HG03460 (cell line): ENCODE results near the gene HOXC11.

ENCODE experiments used
- ATAC-seq: cut with Tn5 transposase; IDR thresholded peaks from one replicate; pipeline ENCODE4 v1.9.1; 2021; ENCODE audit not compliant: unreplicated experiment

Gene HOXC11

DNA sequence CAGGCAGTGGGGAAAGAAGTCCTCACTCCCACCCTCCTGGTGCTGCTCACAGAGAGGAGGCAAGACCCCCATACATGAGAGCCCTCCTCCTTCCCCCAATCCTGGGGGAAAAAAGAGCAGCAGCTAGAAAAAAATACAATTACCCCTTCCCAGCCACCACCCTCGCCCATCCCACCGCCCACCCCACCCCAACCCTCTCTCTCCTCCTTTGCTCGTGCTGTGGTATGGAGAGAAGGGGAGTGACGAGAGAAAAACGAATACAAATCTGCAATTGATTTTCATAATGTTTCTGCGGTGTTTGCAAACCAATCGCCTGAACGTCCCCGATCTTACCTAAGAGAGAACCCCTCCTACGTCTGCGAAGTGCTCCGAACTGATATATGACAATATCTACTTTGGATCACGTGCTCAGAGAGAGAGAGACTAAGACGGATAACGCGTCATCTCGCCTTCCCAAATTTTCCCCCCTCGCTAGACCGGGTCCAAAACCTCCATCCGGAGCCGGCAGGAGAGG lies at the start of gene HOXC11:
Gene HOXC11, plus strand, starts transcription at position 405 of the 514 bp plus-strand sequence. CDS start 116 bp downstream, outside the sequence.
- ATAC-seq: no peak

DNA sequence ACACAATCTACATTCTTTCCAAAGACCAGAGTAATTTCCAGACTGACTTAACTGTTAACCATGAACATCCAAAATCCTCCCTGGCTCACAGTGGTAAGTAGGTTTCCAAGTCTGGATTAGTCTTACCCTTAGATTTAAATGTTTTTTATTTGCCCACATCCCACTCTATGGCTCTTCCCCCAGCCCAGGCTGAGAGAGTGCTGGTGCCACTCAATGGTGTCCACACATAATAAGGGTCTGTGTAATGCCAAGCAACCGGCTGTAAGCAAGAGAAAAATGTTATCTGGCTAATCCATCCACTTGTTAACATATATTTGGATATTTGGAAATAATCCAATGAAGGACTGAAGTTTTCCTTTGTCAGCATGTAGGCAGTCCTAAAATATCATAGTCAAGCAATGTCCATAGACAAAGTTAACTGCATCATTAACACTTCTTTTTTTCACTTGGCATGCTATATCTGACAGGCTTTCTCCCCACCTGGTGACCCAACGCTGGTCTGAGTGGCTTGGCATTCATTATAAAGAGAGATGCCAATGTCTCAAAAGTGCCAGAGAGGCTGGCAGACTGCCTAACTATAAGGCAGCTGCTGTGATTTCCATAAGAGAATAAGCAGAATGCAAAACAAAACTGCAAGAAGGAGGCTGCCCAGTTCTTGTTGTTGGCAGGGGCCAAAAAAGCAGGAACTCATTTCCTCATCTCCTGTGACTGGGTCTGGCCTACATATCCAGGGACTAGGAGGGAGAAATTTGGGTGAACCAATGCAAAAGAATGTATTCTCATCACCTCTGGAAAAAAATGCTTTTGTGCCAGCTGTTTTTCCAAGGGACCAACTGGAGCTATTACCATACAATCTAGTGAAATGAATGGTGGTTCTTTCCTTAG lies 48.2 kb upstream of the HOXC11 start:
- ATAC-seq: no peak

DNA sequence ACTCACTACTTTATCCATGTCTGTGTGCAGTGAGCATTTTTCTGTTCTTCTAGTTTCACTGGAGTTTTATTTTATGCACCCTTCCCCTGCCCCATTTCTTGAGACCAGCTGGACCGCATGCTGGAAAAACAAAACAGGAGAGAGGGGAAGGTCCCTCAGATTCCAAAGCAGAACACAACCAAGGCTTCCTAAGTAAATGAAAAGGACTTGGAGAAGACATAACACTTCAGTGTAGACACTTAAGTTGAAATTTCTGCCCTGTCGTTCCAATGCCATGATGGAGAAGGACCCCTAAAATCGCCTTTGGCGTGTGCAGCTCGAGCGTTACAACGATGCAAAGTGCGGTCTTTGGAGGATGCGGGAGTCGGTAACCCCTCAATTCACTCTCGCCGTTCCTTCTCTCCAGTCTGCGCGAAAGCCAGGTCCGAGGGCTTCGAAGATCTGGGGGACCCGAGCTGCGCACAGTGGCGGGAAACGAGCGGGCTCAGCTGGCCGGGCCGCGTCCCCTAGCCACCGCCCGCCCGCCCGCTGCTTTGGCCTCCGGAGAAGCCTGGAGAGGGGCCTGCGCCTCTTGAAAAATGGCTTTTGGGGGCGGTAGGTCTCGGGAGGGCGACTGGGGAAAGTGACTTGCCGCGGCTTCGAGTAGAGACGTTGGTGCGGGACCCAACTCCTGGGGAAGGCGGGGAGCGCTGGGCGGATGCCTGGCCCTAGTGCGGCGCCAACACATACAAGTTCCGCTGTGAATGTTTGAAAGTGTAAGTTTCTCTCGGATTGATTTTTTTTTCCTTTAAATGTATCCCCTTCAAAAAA lies 45.5 kb upstream of the HOXC11 start:
- no peak for ATAC-seq

GRCh38 chr12:53928054-53928835 lies 44.7 kb upstream of the HOXC11 start:
- ATAC-seq: no peak

DNA sequence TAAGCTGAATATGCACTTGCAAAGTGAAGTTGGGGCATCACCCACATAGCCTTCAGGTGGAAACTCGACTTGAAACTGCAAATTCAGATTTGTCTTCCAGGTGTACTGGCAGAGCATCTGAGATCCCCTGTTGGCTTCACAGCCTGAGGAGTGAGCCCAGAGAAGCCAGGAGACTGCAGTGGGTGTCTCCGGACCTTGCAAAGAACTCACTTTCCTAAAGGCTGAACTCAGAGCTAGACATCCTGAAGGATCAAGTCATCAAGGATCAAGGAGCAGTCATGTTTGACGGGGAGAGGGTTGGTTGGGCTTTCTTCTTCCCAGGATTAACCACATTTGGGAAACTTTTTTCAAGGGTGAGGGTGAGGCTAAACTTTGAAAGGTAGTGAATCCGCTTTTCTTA lies 43.4 kb upstream of the HOXC11 start:
- no peak for ATAC-seq

GRCh38 chr12:53930591-53931255 lies 42.2 kb upstream of the HOXC11 start:
- no peak for ATAC-seq

GRCh38 chr12:53931844-53932581 lies 40.9 kb upstream of the HOXC11 start:
- no peak for ATAC-seq

GRCh38 chr12:53932915-53933314 lies 40.0 kb upstream of the HOXC11 start:
- no peak for ATAC-seq

DNA sequence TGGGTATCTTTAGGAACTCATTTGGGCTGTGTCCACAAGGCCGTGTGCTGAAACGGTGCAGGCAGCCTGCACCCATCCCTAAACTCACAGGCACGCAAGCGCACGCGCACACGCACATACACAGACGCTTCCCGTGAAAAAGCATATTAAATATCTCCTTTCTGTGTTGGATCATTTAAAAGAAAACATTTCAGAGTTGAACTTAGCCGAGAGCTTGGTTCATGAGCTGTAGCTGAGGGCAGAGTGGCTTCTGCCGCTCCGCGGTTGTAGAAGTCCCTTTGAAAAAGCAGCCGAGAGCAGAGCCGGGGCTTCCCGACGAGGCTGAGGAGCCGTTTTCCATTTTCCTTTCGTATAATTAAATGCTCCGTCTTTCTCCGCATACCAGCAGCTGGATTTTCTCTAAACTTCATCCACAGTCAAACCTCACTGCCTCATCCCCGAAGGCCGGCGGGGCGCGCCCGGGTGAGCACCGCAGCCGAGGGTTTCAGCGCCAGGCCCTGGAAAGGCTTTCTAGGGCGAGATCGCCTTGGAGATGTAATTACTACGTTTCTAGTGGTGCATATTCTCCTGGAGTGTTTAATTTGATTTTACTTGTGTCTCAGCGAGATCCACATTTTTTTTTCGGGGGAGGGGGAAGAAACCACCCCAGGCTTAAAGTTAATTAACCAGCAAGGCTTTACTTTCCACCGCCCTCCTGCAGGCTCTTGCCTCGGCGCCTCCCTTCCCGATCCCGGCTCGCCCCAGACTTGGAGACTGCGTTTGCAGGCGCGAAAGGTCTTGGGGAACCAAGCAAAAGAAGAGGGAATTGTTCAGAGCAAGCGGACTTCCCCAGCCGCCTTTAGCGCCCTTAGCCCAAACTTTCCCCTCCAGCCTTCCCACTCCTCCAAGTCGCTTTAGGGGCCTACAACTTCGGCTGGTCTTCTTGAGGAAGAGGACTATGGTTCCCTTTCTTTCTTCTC lies 37.3 kb upstream of the HOXC11 start:
- ATAC-seq: no peak

- ATAC-seq: no peak
These were observed 35.8 kb upstream of the HOXC11 start for GRCh38 chr12:53937099-53937498.

DNA sequence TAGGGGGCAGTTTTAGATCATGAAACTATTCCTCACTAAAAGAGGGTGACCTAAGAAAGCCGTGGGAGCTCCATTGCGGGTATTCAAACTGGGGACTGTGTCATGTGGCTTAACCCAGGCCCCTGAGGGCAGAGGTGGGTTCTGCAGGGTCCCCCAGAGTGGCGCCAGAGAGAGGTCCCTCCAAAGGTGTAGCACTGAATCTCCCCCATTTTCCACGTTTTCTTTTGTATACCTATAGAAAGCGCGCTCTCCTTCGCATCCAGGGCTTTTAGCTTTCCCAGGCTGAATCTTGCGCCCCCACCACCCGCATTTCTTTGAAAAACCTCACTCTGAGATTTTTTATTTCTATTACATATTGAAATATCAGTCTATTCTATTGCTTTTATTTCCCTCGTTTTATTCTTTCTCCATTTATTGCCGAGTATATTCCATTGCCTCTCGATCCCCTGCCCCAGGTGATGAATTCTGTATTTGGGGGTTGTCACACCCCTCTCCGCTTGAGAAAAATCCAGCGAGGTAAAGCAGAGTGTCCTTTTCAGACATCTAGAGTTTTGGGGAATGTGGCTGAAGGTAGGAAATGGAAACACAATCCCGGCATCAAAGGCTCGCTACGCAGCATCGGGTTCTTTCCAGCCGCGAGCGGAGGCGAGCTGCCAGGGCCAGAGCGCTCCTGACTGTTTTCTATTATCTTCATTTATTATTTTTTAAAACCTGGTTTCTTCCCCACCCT lies 35.2 kb upstream of the HOXC11 start:
- ATAC-seq: no peak

DNA sequence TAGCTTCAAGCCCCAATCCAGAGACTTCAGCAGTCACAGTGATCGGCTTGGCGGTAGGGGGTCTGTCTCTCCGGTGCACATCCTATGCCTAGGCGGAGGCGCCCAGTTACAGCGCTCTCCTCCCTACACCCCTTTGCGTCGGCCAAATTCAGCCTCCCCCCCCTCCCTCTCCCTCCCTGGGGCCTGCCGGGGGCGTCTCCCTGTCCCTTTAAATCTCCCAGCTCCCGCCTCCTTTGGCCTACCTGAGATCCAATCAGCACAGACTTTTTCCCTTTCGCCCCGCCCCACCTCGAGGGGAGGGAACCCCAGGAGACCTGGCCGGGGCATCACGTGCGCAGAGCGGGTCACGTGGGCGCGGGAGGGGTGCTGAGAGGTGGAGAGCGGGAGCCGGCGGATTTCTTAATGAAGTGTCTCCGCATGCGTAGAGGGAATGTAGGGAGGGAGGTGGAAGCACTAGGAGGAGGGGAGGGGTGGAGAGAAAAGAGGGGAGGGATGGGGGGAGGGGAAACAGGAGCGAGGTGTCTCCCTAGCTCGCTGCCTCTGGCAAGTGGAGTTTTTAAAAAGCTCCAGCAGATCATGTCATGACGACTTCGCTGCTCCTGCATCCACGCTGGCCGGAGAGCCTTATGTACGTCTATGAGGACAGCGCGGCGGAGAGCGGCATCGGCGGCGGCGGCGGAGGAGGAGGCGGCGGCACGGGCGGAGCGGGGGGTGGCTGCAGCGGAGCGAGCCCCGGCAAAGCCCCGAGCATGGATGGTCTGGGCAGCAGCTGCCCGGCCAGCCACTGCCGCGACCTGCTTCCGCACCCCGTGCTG lies 34.4 kb upstream of the HOXC11 start, which contains the start of gene HOXC13:
Gene HOXC13, plus strand, starts transcription at position 506 of the 815 bp plus-strand sequence. Its CDS starts 76 bp downstream, at position 582.
- ATAC-seq: no peak

GRCh38 chr12:53939141-53940108 lies 33.5 kb upstream of the HOXC11 start:
- no peak for ATAC-seq

- no peak for ATAC-seq
These were observed 32.4 kb upstream of the HOXC11 start for GRCh38 chr12:53940443-53941014.

- ATAC-seq: no peak
These were observed 31.7 kb upstream of the HOXC11 start for GRCh38 chr12:53941187-53941586.
